GM19099 (cell line): ENCODE results near the gene EIPR1.

ENCODE experiments used
- POLR2A ChIP-seq: IDR thresholded peaks from 3 replicates; pipeline ENCODE4 v1.6.1; 2011; ENCODE audit warnings: low read depth; ENCODE audit not compliant: insufficient read length; ENCODE audit errors: extremely low read depth

Gene EIPR1

DNA sequence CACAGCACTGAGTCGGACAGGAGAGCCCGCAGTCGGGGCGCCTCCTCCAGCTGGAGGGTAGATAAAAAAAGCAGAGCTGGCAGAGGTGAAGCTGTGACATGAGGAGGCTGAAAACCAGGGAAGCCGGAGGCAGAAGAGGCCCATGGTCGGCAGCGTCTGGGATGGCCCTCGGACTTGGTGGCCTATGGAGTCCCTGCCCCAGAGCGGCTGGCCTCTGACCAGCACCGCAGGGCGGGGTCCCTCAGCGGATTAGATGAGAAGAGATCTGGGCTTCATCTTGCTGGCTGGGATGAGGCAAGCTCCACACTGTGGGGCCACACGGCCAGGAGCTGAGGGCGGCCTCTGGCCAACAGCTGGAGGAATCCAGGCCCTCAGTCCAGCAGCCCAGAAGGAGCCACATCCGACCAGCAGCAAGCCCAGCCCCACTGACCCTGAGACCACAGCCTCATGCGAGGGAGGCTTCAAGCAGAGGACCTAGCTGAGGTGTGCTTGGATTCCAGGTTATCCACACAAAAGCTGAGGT, 174.1 kb downstream of the EIPR1 start:
- no peak for TF ChIP-seq POLR2A

- TF ChIP-seq POLR2A = no peak
Observed at GRCh38 chr2:3202926-3203325, 174.7 kb downstream of the EIPR1 start.

- TF ChIP-seq POLR2A = no peak
Observed at GRCh38 chr2:3201281-3201680, 176.3 kb downstream of the EIPR1 start.

GRCh38 chr2:3200420-3200939, 177.1 kb downstream of the EIPR1 start:
- no peak for TF ChIP-seq POLR2A

DNA sequence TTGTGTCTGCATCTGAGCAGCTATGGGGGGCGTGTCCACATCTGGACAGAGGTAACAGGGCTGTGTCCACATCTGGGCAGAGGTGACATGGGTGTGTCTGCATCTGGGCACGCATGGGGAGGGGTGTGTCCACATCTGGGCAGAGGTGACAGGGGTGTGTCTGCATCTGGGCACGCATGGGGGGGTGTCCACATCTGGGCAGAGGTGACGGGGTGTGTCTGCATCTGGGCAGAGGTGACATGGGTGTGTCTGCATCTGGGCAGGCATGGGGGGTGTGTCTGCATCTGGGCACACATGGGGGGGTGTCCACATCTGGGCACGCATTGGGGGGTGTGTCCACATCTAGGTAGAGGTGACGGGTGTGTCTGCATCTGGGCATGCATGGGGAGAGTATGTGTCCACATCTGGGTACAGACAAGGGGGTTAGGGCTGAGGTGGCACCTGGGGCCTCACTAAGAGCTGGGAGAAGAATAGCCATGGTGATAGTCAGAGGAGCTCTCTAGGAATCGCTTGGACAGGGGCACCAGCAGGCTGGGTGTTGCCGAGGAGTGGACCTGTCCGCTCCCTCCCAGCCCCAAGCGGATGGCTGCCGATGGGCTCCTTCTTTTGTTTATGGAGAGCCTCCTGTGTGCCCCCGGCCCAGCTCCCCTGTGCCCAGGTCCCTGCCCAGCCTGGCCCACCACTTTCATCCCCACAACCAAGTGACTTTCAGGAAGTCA, 177.8 kb downstream of the EIPR1 start:
- no peak for TF ChIP-seq POLR2A

GRCh38 chr2:3198119-3198518, 179.5 kb downstream of the EIPR1 start:
- no peak for TF ChIP-seq POLR2A

GRCh38 chr2:3197308-3197707, 180.3 kb downstream of the EIPR1 start:
- TF ChIP-seq POLR2A = no peak

DNA sequence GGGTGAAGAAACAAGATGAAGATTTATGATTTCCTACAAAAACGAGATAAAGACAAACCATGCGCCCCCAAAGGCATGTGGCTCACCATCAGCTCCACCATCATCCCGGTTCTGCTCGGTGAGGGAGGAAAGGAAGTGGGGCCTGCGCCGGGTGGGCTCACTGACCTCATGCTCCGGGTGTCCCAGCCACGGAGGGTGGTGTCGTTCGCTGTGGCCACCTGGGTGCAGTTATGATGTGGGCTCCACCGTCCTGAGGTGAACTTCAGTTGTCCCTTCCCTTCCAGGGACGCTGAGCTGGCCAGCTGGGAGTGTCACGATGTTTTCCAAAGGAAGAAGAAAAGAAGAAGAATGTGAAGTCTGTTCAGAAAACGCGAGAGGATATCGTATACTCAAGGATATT, 180.9 kb downstream of the EIPR1 start:
- TF ChIP-seq POLR2A = no peak

GRCh38 chr2:3195641-3196476, 181.8 kb downstream of the EIPR1 start:
- no peak for TF ChIP-seq POLR2A

DNA sequence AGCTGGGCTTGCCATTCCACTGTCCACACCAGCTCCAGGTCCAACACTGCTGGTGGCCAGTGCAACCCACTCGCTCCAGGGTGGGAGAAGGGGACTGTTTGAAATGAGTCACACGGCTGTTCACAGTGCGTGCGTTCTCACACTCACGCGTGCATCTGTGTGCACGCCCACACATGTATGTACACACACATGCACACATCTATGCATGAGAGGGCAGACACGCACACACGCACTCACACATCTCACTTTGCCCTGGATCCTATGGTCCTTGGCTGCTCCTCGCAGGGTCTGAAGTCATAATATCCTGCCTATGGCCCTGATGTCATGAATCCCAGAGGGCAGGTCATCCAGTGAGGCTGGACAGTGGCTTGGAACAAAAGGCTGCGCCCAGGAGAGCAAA, 182.8 kb downstream of the EIPR1 start:
- no peak for TF ChIP-seq POLR2A

GRCh38 chr2:3193443-3194330, 183.9 kb downstream of the EIPR1 start:
- no peak for TF ChIP-seq POLR2A

DNA sequence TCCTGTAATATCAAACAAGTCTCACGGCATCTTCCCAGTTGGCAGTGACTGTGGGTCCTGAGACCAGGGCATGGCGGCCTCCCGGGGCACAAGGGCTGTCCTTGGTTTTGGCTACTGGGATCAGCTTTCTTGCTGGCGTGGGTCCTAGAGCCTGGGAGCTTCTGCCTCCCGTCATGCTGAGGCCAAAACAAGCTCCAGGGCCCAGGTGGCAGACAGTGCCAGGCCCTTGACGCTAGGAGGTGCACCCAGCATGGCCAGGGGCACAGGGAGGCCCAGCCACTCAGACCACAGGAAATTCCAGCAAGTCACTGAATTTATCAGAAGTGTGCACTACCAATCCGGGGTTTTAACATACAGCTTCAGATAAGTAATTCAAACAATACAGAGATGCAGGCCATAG, 184.7 kb downstream of the EIPR1 start:
- TF ChIP-seq POLR2A = no peak

- TF ChIP-seq POLR2A = no peak
Observed at GRCh38 chr2:3192281-3192818, 185.3 kb downstream of the EIPR1 start.

- no peak for TF ChIP-seq POLR2A
Observed at GRCh38 chr2:3189961-3190360, 187.7 kb downstream of the EIPR1 start.
